Stimulated activated CD8-positive, alpha-beta memory T cell treated with anti-CD3 and anti-CD28 coated beads, Interleukin-7, amount 100 ng/mL, for 24 hours (primary cell): ENCODE measurements around the gene PSMD13.

ENCODE experiments used
- DNase-seq: peaks from one replicate; pipeline ENCODE4 v3.0.0-alpha.2; 2020; ENCODE audit warnings: low read depth

PSMD13 gene

DNA sequence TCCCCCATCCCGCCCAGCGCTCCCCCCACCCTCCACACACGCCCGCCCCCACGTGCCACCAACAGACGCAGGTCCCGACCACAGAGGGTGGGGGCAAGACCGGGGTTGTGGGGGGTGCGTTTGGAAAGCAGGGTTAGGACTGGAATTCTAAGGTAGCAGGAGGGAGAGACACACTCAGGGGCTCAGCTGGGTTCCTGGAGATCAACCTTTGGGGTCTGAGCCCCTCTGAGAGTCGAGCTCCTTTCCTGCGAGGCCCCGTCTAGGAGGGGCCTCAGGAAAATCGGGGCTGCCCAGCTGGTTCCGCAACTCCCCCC lies 52.6 kb downstream of the PSMD13 start:
- no peak for DNase-seq

- DNase-seq = no peak
Measured at GRCh38 chr11:289712-290620, 53.2 kb downstream of the PSMD13 start.

DNA sequence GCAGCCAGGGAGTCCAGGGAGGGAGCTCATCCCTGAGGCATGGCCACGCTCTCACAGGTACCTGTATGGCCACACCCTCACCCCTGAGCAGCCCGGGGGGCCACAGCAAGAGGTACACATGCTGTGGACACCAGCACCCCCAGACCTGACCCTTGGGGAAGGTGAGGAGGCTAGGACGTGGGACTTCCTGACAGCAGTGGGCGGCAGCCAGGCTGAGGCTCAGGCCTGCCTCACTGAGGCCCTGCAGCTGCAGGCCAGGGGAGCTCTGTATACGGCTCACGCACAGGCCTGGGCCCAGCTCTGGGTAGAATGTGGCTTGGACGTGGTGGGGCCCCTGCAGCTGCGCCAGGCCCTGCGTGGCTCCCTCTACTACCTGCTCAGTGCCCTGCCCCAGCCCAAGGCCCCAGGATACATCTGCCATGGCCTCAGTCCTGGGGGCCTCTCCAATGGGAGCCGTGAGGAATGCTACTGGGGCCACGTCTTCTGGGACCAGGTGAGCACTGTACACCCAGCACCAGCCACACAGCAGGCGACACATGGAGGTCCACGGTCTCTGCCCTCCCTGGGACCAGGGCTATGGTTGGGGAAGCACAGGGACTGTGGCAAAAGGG lies 54.0 kb downstream of the PSMD13 start:
- no peak for DNase-seq

DNA sequence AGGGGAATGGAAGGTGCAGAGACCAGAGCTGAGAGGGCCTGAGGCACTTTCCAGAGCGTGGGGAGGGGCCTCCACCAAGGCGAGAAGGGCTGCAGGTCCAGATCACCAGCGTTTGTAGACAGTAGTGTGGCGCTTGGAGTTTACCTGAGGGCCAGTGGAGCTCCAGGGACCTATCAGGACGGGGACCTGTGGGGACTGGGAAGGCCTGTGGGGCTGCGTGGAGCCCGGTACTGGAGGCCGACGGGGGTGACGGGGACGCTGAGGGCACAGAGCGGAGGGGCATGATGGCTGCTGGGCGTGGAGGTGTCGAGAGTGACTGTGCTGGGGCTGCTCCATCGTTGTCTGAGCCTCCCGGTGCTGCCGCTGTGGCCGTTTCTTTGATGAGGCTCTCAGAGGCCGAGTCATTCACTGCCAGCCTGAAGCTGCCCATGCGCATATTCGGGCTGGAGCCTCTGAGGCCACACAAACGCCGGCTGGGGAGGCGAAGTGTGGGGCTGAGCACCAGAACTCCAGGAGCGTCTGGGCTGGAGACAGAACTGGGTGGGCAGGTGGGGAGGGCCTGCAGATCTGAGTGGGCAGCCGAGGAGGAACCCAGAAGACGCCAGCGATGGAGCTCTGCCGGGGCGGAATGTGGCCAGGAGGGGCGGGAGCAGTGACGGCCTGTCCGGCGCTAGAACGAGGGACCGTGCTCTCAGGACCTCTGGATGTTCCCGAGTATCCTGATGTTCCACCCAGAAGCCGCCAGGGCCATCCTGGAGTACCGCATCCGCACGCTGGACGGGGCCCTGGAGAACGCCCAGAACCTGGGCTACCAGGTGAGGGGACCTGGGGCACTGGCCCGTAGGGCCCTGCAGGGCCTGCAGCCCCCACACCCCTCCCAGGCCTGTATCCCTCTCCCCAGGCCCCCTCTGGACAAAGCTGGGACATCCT lies 54.8 kb downstream of the PSMD13 start:
- no peak for DNase-seq

DNA sequence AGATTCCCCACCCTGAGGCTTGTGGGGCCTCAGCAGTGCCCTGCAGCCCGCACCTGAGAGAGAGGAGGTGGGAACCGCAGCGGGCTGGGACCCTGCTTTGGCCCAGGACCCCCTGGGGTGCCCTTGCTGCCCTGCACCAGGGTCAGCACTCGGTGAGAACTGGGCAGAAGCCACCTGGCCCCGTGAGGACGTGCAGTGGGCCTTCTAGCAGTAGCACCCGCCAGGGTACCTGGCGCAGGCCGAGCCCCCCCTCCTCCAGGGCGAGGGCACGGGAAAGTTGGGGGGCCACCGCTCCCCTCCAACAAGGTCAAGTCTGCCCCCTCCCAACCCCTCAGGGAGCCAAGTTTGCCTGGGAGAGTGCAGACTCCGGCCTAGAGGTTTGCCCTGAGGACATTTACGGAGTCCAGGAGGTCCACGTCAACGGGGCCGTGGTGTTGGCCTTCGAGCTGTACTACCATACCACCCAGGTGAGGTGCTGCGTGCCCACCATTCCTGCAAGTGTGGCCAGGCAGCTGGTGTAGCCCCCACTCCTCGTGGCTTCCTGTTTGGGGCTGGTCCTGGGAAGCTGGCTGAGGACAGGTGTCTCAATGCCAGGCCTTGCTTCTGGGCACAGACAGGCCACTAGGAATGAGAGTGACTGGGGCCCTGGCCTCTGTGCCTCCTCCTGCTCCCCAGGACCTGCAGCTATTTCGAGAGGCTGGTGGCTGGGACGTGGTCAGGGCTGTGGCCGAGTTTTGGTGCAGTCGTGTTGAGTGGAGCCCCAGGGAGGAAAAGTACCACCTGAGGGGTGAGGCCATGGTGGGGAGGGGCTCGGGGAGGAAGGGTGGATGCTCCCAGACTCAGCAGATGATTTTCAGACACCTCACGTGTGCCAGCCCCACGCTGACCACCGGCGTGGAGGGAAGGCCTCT lies 55.7 kb downstream of the PSMD13 start:
- no peak for DNase-seq

DNA sequence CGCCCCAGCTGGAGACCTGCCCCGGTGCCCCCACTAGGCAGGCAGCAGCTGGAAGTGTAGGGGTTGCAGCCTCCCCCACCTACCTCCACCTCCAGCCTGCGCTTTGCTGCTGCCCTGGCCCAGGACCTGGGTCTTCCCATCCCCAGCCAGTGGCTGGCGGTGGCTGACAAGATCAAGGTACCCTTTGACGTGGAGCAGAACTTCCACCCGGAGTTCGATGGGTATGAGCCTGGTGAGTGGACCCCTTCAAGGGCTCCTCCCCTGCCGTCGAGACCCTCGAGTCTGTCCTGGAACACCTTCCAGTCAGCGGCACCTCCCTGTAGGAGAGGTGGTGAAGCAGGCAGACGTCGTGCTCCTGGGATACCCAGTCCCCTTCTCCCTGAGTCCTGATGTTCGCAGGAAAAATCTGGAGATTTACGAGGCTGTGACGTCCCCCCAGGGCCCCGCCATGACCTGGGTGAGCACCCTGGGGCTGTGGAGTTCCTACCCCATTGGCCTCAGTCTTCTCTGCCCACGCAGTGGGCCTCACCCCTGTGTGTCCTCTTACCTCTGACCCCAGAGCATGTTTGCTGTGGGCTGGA lies 56.6 kb downstream of the PSMD13 start:
- DNase-seq = no peak

DNA sequence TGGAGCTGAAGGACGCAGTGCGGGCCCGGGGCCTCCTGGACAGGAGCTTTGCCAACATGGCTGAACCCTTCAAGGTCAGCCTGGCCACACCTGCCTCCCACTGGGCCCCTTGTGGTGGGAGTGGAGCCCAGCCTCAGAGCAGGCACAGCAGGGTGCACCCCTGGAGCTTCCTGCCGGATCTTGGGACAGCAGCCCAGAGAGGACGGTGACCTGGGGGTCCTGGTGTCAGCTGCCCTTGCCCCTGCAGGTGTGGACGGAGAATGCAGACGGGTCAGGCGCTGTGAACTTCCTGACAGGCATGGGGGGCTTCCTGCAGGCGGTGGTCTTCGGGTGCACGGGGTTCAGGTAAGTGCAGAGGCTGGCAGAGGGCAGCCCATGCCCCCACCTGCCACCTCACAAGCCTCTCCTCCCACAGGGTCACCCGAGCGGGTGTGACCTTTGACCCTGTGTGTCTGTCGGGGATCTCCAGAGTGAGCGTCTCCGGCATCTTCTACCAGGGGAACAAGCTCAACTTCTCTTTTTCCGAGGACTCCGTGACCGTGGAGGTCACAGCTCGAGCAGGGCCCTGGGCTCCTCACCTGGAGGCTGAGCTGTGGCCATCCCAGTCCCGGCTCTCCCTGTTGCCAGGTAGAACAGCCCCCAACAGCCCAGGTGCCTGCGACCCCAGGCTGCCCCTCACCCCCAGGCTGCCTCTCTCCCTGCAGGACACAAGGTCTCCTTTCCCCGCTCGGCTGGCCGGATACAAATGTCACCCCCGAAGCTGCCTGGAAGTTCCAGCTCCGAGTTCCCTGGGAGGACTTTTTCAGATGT lies 57.3 kb downstream of the PSMD13 start:
- DNase-seq = no peak

DNA sequence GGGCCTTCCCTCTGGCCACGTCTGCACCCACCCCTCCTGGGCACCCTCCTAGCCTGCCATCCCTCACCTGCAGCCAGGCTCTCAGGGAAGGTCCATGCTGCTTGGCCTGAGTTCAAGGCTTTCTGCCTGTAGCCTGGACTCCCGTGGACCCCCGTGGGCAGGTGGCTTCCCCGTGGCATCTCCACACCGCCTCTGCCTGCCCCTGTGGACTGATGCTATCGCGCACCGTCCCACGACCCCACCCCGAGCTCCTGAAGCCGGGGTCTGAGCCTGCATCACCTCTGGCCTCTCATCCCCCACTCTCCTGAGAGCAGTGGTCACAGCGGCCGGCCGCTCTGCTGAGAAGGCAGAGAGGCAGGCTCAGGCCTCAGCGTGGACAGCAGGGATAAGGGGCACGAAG lies 58.0 kb downstream of the PSMD13 start:
- no peak for DNase-seq

GRCh38 chr11:295351-296170 lies 58.8 kb downstream of the PSMD13 start:
- no peak for DNase-seq

DNA sequence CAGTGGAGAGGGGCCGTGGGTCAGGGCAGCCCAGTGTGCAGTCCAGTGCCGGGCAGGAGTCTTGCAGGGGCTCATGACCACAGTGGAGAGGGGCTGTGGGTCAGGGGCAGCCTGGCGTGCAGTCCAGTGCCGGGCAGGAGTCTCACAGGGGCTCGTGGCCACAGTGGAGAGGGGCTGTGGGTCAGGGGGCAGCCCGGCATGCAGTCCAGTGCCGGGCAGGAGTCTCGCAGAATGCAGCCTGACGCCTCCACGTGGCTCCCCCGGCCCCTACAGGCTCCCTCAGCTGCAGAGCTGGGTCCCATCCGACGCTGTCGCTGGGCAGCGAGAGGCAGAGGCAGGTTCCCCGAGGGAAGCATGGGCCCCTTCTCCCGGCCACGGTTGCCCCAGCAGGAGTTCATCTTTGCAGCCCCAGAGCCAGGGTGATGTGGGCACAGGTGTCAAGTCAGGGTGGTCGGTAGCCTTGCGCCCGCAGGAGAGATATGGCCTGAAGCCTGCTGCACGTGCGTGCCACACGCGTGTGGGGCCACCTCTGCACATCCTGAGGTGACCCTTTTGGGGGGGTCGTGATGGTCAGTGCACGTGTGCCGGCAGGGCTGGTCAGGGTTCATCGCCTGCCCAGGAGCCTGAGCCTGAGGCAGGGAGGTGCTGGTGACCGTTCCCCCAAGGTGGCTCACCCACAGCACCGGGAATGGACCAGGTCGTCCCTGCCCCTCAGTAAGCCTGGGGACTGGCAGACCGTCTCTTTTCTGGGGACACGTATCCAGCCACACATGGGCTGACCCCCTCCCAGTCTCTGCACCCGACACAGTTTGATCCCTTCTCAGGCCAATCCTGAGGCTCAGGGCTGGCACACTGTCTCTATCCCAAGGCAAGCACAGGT lies 59.6 kb downstream of the PSMD13 start:
- no peak for DNase-seq

GRCh38 chr11:297051-297585 lies 60.3 kb downstream of the PSMD13 start:
- no peak for DNase-seq

DNA sequence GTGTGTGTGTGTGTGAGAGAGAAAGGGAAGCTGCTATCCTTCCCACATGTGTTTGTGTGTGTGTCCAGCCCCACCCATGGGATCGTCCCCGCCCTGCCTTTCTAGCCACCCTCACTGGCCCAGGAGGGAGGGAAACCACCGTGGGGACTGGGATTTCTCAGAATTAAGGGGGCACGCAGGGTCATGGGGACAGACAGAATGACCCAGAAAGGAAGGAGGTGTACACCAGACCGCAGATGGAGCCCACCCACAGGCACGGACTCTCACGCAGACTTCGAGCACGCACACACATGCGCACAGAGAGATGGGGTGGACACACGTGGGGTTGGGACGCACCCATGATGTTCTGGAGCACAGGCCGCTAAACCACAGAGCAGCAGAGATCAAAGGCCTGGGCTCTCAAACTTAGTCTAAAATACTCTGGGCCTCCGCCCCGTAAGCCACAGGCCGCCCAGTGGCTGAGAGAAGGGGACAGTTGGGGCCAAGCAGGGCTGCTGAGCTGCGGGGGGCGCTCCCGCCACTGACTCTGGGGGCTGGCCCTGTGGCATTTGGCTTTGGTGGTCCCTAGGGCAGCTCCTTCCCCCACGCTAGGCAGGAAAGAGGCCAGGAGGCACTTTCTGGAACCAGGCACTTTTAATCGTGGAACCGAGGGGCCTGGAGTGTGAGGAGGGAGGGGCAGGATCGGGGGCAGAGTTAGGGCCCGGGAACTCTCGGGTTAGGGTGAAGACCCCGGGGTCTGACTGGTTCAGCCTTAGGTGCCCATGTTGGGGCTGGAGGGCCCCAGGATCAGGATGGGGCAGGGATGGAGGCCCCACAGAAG lies 61.0 kb downstream of the PSMD13 start:
- no peak for DNase-seq

DNA sequence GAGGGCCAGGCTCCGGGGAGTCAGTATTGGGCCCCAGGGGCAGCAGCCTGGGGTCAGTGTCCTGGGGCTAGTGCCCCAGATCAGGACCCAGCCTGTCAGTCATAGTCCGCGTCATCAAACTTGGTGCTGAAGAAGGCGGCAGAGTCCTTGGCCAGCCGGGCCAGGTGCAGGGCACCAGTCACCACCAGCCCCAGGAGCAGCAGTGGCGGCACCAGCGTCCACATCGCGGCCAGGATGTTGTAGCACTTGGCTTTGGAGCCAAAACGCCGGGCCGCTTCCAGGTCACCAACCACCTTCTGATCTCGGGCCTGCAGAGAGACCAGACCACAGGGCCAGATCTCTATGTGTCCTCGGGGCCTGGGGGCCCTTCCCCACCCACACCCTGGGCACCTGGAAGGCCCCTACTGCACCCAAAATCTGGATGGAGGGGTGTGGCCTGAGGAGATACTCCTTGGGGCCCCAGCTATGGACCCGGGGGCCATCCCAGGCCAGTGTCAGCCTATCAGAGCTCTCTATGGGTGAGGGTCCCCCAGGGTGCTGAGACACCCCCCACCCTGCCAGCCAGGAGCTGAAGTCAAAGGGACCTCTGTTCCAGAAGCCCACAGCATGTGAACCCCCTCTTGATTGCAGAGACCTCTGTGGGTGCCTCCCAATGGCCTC lies 61.8 kb downstream of the PSMD13 start:
- DNase-seq = no peak

- no peak for DNase-seq
Measured at GRCh38 chr11:299081-299891, 62.5 kb downstream of the PSMD13 start, which contains the start of gene IFITM5. Gene IFITM5 (minus strand): TSS chr11:299526. CDS start chr11:299490, 36 bp downstream.

- no peak for DNase-seq
Measured at GRCh38 chr11:299951-300735, 63.4 kb downstream of the PSMD13 start.
